K562 (cell line): ENCODE results near the gene METTL2B. TPM values are rescaled to one million over a fixed set of nuclear protein-coding genes. Genes with fewer than 3 reads are reported as not detected.

Experiments
- ARNT ChIP-seq, 2 experiments: fragments of 450-650 bp; IDR thresholded peaks; 2 replicates each; pipeline ENCODE4 v1.6.1; 2016; ENCODE audit warnings: mild to moderate bottlenecking in 1 of 2
- ATF7 ChIP-seq: fragments of 450-650 bp; IDR thresholded peaks from 2 replicates; pipeline ENCODE4 v1.7.1; 2014; ENCODE audit warnings: mild to moderate bottlenecking, moderate library complexity
- BHLHE40 ChIP-seq: IDR thresholded peaks from 2 replicates; pipeline ENCODE4 v1.6.1; 2011; ENCODE audit warnings: low read length, improper control_type of control experiment
- CBX1 ChIP-seq: sonication (generic); IDR thresholded peaks from 2 replicates; pipeline ENCODE4 v1.6.1; 2016; ENCODE audit warnings: antibody characterized with exemption, low read depth, mild to moderate bottlenecking
- FIP1L1 ChIP-seq: fragments of 200-400 bp; formaldehyde crosslinking; IDR thresholded peaks from 2 replicates; pipeline ENCODE4 v1.6.1; 2018; ENCODE audit warnings: mild to moderate bottlenecking, low read depth, low read length; ENCODE audit not compliant: poor library complexity, severe bottlenecking
- GTF2F1 ChIP-seq: IDR thresholded peaks from 2 replicates; pipeline ENCODE4 v1.6.1; 2011; ENCODE audit warnings: low read depth, low read length, improper control_type of control experiment
- IRF2 ChIP-seq: sonication (generic); formaldehyde crosslinking; IDR thresholded peaks from 2 replicates; pipeline ENCODE4 v1.8.1; 2022; ENCODE audit warnings: mild to moderate bottlenecking, missing genetic modification reagents
- KAT2B ChIP-seq: IDR thresholded peaks from one replicate; pipeline ENCODE4 v1.6.1; 2012; ENCODE audit warnings: low read depth, mild to moderate bottlenecking, control low read depth, inconsistent platforms, low read length, moderate library complexity
- KLF13 ChIP-seq: fragments of 450-650 bp; IDR thresholded peaks from 2 replicates; pipeline ENCODE4 v1.6.1; 2016; ENCODE audit warnings: missing genetic modification characterization, low read depth, mild to moderate bottlenecking, missing compliant biosample characterization, moderate library complexity, borderline replicate concordance
- MAFG ChIP-seq: fragments of 450-650 bp; conservative IDR thresholded peaks from 2 replicates; pipeline ENCODE4 v1.6.1; 2016; ENCODE audit warnings: missing genetic modification characterization, missing compliant biosample characterization
- MYNN ChIP-seq, 2 experiments: sonication (generic); formaldehyde crosslinking in 1 of 2; IDR thresholded peaks; 2 replicates each; pipeline versions ENCODE4 v1.5.0 to v1.6.1; 2016 to 2020; ENCODE audit warnings: antibody characterized with exemption in 1 of 2, missing genetic modification reagents in 1 of 2
- NFE2 ChIP-seq: IDR thresholded peaks from 2 replicates; pipeline ENCODE4 v1.6.1; 2014; ENCODE audit warnings: antibody characterized with exemption, low read depth
- NR2F6 ChIP-seq: fragments of 450-650 bp; formaldehyde crosslinking; IDR thresholded peaks from 2 replicates; pipeline ENCODE4 v1.4.0; 2020; ENCODE audit warnings: mild to moderate bottlenecking
- POLR2B ChIP-seq: fragments of 450-650 bp; IDR thresholded peaks from 2 replicates; pipeline ENCODE4 v1.6.1; 2018; ENCODE audit warnings: low read depth; ENCODE audit not compliant: partially characterized antibody
- POLR2H ChIP-seq: IDR thresholded peaks from 2 replicates; pipeline ENCODE4 v1.6.1; 2016; ENCODE audit warnings: missing genetic modification characterization, low read depth, mild to moderate bottlenecking, control low read depth, missing compliant biosample characterization, moderate library complexity
- RUNX1 ChIP-seq: sonication (generic); IDR thresholded peaks from 2 replicates; pipeline ENCODE4 v1.6.1; 2016; ENCODE audit warnings: antibody characterized with exemption, low read depth
- SIX5 ChIP-seq, 2 experiments: IDR thresholded peaks; 2 replicates each; pipeline ENCODE4 v1.6.1; 2011; ENCODE audit warnings: low read length in 2 of 2, borderline replicate concordance in 1 of 2, low read depth in 1 of 2, mild to moderate bottlenecking in 1 of 2, moderate library complexity in 1 of 2; ENCODE audit not compliant: insufficient read depth in 1 of 2
- ZKSCAN8 ChIP-seq: fragments of 200-800 bp; sonication (Bioruptor generic); IDR thresholded peaks from 2 replicates; pipeline ENCODE4 v1.6.1; 2016; ENCODE audit warnings: missing genetic modification characterization, missing compliant biosample characterization
- ZNF175 ChIP-seq: fragments of 200-800 bp; sonication (Bioruptor generic); IDR thresholded peaks from 2 replicates; pipeline ENCODE4 v1.6.1; 2016; ENCODE audit warnings: low read depth, mild to moderate bottlenecking, missing genetic modification characterization, missing compliant biosample characterization
- ZNF551 ChIP-seq: fragments of 250-450 bp; sonication (Bioruptor Pico); IDR thresholded peaks from 2 replicates; pipeline ENCODE4 v1.5.0; 2021; ENCODE audit warnings: mild to moderate bottlenecking, moderate library complexity
- ZNF785 ChIP-seq: fragments of 250-450 bp; sonication (Bioruptor Pico); IDR thresholded peaks from 2 replicates; pipeline ENCODE4 v1.4.0; 2020; ENCODE audit warnings: mild to moderate bottlenecking
- ZSCAN29 ChIP-seq: fragments of 450-650 bp; IDR thresholded peaks from 2 replicates; pipeline ENCODE4 v1.6.1; 2017
- polyA plus RNA-seq, 8 experiments: library from polyadenylated mRNA; depleted of rRNA in 4 of 8; stranded (reverse) in 5 of 8; unstranded in 3 of 8; fragments of >200 nt; fragmentation: Nextera tagmentation in 2 of 8; fragmentation: Illumina TruSeq in 1 of 8; extraction: Ambion mirVana in 2 of 8; extraction: Trizol in 1 of 8; gene quantifications; 2 replicates each; pipeline versions ENCODE4 v1.2.1 to v1.2.3, GENCODE V29; 2011 to 2014; ENCODE audit warnings: inconsistent platforms in 1 of 8, missing spikeins in 1 of 8
- total RNA-seq, 7 experiments: library from RNA; depleted of rRNA in 6 of 7; stranded (reverse); fragments of >200 nt in 6 of 7; fragmentation: Illumina TruSeq in 2 of 7; extraction: Trizol in 2 of 7; gene quantifications; 2 replicates each; pipeline versions ENCODE4 v1.2.1 to v1.2.3, GENCODE V29; 2011 to 2021; ENCODE audit warnings: low replicate concordance in 1 of 7
- TF ChIP-seq, protein P1 (sequence below): fragments of 200-800 bp; sonication (Bioruptor generic); IDR thresholded peaks from 2 replicates; pipeline ENCODE4 v1.6.1; 2017; ENCODE audit warnings: missing genetic modification characterization, missing compliant biosample characterization
- TF ChIP-seq, protein P2 (sequence below): fragments of 450-650 bp; formaldehyde crosslinking; IDR thresholded peaks from 2 replicates; pipeline ENCODE4 v1.4.0; 2020; ENCODE audit warnings: mild to moderate bottlenecking, mixed read lengths
- TF ChIP-seq, protein P3 (sequence below): fragments of 450-650 bp; IDR thresholded peaks from 2 replicates; pipeline ENCODE4 v1.6.1; 2018; ENCODE audit warnings: mild to moderate bottlenecking, low read depth; ENCODE audit not compliant: partially characterized antibody

METTL2B gene
- total and polyA plus RNA-seq, 9 of the 15 experiments (the other 6 are each of a cell fraction or from before 2014, with no cell fraction given), result 35.9 to 95.7 (median 79.2) TPM

DNA sequence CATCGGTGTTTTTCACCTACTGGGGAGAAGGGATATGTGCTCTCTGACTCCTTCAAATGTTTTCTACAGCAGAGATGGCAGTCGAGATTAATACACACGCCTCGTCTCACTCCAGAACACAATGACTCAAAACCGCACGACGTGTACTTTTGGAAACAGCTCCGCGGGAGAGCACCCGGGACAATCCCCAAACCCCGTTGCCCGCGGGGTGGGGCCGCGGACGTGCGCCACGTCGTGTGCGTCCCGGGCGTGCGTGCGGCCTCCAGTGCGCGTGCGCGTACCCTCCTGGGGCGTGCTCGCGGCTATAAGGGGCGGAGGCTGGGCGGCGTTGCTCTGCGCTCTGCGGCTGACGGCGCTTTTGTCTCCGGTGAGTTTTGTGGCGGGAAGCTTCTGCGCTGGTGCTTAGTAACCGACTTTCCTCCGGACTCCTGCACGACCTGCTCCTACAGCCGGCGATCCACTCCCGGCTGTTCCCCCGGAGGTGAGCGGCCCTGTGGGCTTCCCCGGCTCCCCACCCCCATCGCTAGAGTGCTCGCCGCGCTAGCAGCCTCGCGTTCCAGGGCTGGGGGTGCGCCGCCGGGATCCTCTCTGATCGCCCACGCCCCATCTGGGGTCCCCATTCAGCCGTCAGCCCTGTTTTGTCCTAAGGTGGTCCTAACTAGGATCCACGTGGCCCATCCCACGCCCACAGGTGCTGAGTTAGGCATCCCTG lies 20.8 kb upstream of the METTL2B start, which contains the start of gene HILPDA (continued):
- TF ChIP-seq, protein P1, sequence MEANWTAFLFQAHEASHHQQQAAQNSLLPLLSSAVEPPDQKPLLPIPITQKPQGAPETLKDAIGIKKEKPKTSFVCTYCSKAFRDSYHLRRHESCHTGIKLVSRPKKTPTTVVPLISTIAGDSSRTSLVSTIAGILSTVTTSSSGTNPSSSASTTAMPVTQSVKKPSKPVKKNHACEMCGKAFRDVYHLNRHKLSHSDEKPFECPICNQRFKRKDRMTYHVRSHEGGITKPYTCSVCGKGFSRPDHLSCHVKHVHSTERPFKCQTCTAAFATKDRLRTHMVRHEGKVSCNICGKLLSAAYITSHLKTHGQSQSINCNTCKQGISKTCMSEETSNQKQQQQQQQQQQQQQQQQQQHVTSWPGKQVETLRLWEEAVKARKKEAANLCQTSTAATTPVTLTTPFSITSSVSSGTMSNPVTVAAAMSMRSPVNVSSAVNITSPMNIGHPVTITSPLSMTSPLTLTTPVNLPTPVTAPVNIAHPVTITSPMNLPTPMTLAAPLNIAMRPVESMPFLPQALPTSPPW (CRISPR knock-in tag), result peak; percentile 94
- TF ChIP-seq MYNN (IDR thresholded peaks at IDR 0.05), result peak; percentile 54
- no peak for TF ChIP-seq MYNN (CRISPR knock-in tag; IDR thresholded peaks at IDR 0.05)
- no peak for TF ChIP-seq KAT2B
- no peak for TF ChIP-seq ZNF175 (CRISPR knock-in tag)
- 0 out of 2 replicates have a peak, but pooled peaks have one; percentile 16 for TF ChIP-seq NFE2
- no peak for TF ChIP-seq ARNT (IDR thresholded peaks at IDR 0.05)
- TF ChIP-seq SIX5 (IDR thresholded peaks at IDR 0.05; ENCODE audit: borderline replicate concordance in 1 of 2, insufficient read depth in 1 of 2, low read depth in 1 of 2, low read length in 2 of 2), result no peak
- TF ChIP-seq, protein P2, sequence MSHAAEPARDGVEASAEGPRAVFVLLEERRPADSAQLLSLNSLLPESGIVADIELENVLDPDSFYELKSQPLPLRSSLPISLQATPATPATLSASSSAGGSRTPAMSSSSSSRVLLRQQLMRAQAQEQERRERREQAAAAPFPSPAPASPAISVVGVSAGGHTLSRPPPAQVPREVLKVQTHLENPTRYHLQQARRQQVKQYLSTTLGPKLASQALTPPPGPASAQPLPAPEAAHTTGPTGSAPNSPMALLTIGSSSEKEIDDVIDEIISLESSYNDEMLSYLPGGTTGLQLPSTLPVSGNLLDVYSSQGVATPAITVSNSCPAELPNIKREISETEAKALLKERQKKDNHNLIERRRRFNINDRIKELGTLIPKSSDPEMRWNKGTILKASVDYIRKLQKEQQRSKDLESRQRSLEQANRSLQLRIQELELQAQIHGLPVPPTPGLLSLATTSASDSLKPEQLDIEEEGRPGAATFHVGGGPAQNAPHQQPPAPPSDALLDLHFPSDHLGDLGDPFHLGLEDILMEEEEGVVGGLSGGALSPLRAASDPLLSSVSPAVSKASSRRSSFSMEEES (CRISPR knock-in tag), result no peak
- peak; percentile 68 for TF ChIP-seq FIP1L1
- TF ChIP-seq POLR2H (tag), result peak; percentile 88
- TF ChIP-seq, protein P3, sequence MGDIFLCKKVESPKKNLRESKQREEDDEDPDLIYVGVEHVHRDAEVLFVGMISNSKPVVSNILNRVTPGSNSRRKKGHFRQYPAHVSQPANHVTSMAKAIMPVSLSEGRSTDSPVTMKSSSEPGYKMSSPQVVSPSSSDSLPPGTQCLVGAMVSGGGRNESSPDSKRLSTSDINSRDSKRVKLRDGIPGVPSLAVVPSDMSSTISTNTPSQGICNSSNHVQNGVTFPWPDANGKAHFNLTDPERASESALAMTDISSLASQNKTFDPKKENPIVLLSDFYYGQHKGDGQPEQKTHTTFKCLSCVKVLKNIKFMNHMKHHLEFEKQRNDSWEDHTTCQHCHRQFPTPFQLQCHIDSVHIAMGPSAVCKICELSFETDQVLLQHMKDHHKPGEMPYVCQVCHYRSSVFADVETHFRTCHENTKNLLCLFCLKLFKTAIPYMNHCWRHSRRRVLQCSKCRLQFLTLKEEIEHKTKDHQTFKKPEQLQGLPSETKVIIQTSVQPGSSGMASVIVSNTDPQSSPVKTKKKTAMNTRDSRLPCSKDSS, result no peak
- no peak for TF ChIP-seq RUNX1
- TF ChIP-seq KLF13 (tag), result peak; percentile 75; the same call in 1 of the 2 replicates
- peak; percentile 52; the same call in 1 of the 2 replicates for TF ChIP-seq GTF2F1
- no peak for TF ChIP-seq ZNF551 (CRISPR knock-in tag)
- TF ChIP-seq ZKSCAN8, result no peak
- peak; percentile 83 for TF ChIP-seq POLR2B
- TF ChIP-seq IRF2 (CRISPR knock-in tag), result no peak
- TF ChIP-seq BHLHE40, result peak; percentile 91
- TF ChIP-seq ZNF785 (CRISPR knock-in tag), result no peak
- TF ChIP-seq ATF7, result peak; percentile 91
- no peak for TF ChIP-seq MAFG (tag)
- TF ChIP-seq NR2F6 (CRISPR knock-in tag), result no peak
- 0 out of 2 replicates have a peak, but pooled peaks have one; percentile 42 for TF ChIP-seq ZSCAN29
- peak; percentile 40; the same call in 1 of the 2 replicates for TF ChIP-seq CBX1
